ENCODE data around the gene METTL5. TPM values are rescaled to one million over a fixed set of nuclear protein-coding genes. Genes with fewer than 3 reads are reported as not detected.
"Not testable (repeated sequence)": the region's sequence is repeated elsewhere in the genome, so short reads cannot be mapped to it uniquely, and the experiment has no call there.

Gene METTL5
- total RNA-seq, 1 experiment from 2014 or later: 103 TPM

DNA sequence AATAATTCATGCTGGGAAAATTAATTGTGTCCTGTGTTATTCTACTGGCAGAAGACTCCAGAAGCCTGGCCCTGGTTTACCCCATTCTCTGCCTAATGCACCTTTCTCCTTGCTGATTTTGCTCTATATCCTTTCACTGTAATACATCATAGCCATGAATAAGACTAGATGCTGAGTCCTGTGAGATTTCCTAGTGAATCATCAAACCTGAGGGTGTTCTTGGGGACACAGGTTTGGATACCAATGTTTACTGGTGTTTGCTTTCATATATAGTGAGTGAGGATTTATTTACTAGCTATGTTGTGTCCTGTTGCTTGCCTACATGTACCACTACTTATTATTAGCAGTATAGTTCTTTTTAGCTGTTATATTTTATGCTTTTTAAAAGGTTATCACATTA is 6.5 kb downstream of the METTL5 start:
- Histone ChIP-seq H3K9ac (ENCODE audit: low read length) (no peak overlapping the region), H3K4me3 (replicated peaks in 1 of 2; ENCODE audit: low read depth in 1 of 2, low read length in 2 of 2) (no peak overlapping the region), H3K36me3 (ENCODE audit: control insufficient read depth in 1 of 2, insufficient read depth in 2 of 2, low read length in 2 of 2) (peaks cover 9 to 36% of the 10 kb centered on the region in 2 experiments), H3K27ac (ENCODE audit: low read depth, low read length) (no peak overlapping the region), H4K20me1 (ENCODE audit: insufficient read depth) (peaks cover 4% of the 10 kb centered on the region; the same call in 1 of the 2 replicates), H3K9me2 (ENCODE audit: insufficient read depth) (no peaks in the 10 kb centered on the region), H2AFZ (ENCODE audit: low read depth, low read length, poor library complexity, severe bottlenecking) (no peak overlapping the region), H3K27me3 (ENCODE audit: insufficient read depth, low read length) (no peaks in the 10 kb centered on the region), H3K79me2 (ENCODE audit: insufficient read depth, low read length) (peaks cover 59% of the 10 kb centered on the region), H3K4me2 (ENCODE audit: low read length) (no peak overlapping the region), H3K9me3 (ENCODE audit: control insufficient read depth in 1 of 2, insufficient read depth in 1 of 2, low read depth in 1 of 2, low read length in 2 of 2) (no peaks in the 10 kb centered on the region), H3K4me1 (ENCODE audit: control insufficient read depth in 1 of 2, insufficient read depth in 2 of 2, low read length in 2 of 2) (peaks cover 12 to 24% of the 10 kb centered on the region in 2 experiments; a peak in 3 of 4 replicates)
- intact Hi-C loops (cut with micrococcal nuclease): no loop called here
- ChIA-PET CTCF (interaction anchor here (0.7 kb wide), 1 partner anchor 366 kb away, joined by 3 read pairs; no protein-coding TSS in a partner anchor), POLR2A (no interaction called here), RAD21 (ENCODE audit: low non-redundant PET in 1 of 2, low total read pairs in 2 of 2, uncharacterized antibody in 2 of 2, unreplicated experiment in 2 of 2) (no interaction called here)
- no peak for ATAC-seq
- no TSS peak for BruUV-seq (replicated peaks)
- TF ChIP-seq SRF (IDR thresholded peaks at IDR 0.05; ENCODE audit: low read depth) (no peak), EZH2 (IDR thresholded peaks at IDR 0.05) (no peak), POLR2AphosphoS5 (IDR thresholded peaks at IDR 0.05; ENCODE audit: low read depth, low read length) (no peak), SIN3A (IDR thresholded peaks at IDR 0.05; ENCODE audit: low read depth) (no peak)
- TF ChIP-seq, protein P1, sequence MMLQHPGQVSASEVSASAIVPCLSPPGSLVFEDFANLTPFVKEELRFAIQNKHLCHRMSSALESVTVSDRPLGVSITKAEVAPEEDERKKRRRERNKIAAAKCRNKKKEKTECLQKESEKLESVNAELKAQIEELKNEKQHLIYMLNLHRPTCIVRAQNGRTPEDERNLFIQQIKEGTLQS (IDR thresholded peaks at IDR 0.05): no peak
- TF ChIP-seq, protein P2, sequence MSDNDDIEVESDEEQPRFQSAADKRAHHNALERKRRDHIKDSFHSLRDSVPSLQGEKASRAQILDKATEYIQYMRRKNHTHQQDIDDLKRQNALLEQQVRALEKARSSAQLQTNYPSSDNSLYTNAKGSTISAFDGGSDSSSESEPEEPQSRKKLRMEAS (IDR thresholded peaks at IDR 0.05): no peak
- no peak for DNase-seq (ENCODE audit: low read depth, low spot score)

- H3K27me3 ChIP-seq (ENCODE audit: insufficient read depth, low read length); H2AFZ ChIP-seq (ENCODE audit: low read depth, low read length, poor library complexity, severe bottlenecking); POLR2A ChIA-PET; H3K9ac ChIP-seq (ENCODE audit: low read length); H3K9me3 ChIP-seq (ENCODE audit: control insufficient read depth in 1 of 2, insufficient read depth in 1 of 2, low read depth in 1 of 2, low read length in 2 of 2); CTCF ChIA-PET; H3K27ac ChIP-seq (ENCODE audit: low read depth, low read length); intact Hi-C loops (cut with micrococcal nuclease); H3K4me3 ChIP-seq (replicated peaks in 1 of 2; ENCODE audit: low read depth in 1 of 2, low read length in 2 of 2); H4K20me1 ChIP-seq (ENCODE audit: insufficient read depth); H3K4me2 ChIP-seq (ENCODE audit: low read length); RAD21 ChIA-PET (ENCODE audit: low non-redundant PET in 1 of 2, low total read pairs in 2 of 2, uncharacterized antibody in 2 of 2, unreplicated experiment in 2 of 2); DNase-seq (ENCODE audit: low read depth, low spot score); BruUV-seq (replicated peaks); ATAC-seq; H3K9me2 ChIP-seq (ENCODE audit: insufficient read depth): not testable (repeated sequence)
- Histone ChIP-seq H3K79me2 (ENCODE audit: insufficient read depth, low read length) (peaks cover 50% of the 10 kb centered on the region), H3K36me3 (ENCODE audit: control insufficient read depth in 1 of 2, insufficient read depth in 2 of 2, low read length in 2 of 2) (peaks cover 14 to 44% of the 10 kb centered on the region in 2 experiments), H3K4me1 (ENCODE audit: control insufficient read depth in 1 of 2, insufficient read depth in 2 of 2, low read length in 2 of 2) (peaks cover 11 to 24% of the 10 kb centered on the region in 2 experiments; a peak in 3 of 4 replicates)
These were observed 7.3 kb downstream of the METTL5 start for GRCh38 chr2:169817369-169817768.

GRCh38 chr2:169816961-169817360 is 7.7 kb downstream of the METTL5 start:
- H3K36me3 ChIP-seq (ENCODE audit: control insufficient read depth in 1 of 2, insufficient read depth in 2 of 2, low read length in 2 of 2): peaks cover 16 to 49% of the 10 kb centered on the region in 2 experiments
- H3K27ac ChIP-seq (ENCODE audit: low read depth, low read length); H4K20me1 ChIP-seq (ENCODE audit: insufficient read depth); H3K9ac ChIP-seq (ENCODE audit: low read length); CTCF ChIA-PET; DNase-seq (ENCODE audit: low read depth, low spot score); H3K27me3 ChIP-seq (ENCODE audit: insufficient read depth, low read length); POLR2A ChIA-PET; H3K4me3 ChIP-seq (replicated peaks in 1 of 2; ENCODE audit: low read depth in 1 of 2, low read length in 2 of 2); H3K9me2 ChIP-seq (ENCODE audit: insufficient read depth); RAD21 ChIA-PET (ENCODE audit: low non-redundant PET in 1 of 2, low total read pairs in 2 of 2, uncharacterized antibody in 2 of 2, unreplicated experiment in 2 of 2); H3K4me2 ChIP-seq (ENCODE audit: low read length); H2AFZ ChIP-seq (ENCODE audit: low read depth, low read length, poor library complexity, severe bottlenecking); ATAC-seq; H3K9me3 ChIP-seq (ENCODE audit: control insufficient read depth in 1 of 2, insufficient read depth in 1 of 2, low read depth in 1 of 2, low read length in 2 of 2); intact Hi-C loops (cut with micrococcal nuclease); BruUV-seq (replicated peaks): not testable (repeated sequence)
- H3K79me2 ChIP-seq (ENCODE audit: insufficient read depth, low read length): peaks cover 46% of the 10 kb centered on the region
- peaks cover 11 to 24% of the 10 kb centered on the region in 2 experiments; a peak in 3 of 4 replicates for H3K4me1 ChIP-seq (ENCODE audit: control insufficient read depth in 1 of 2, insufficient read depth in 2 of 2, low read length in 2 of 2)
